ENCODE data around the gene ADAMTSL1.

The ADAMTSL1 gene

GRCh38 chr9:18688581-18689565, 214.9 kb downstream of the ADAMTSL1 start (continued):
- TF ChIP-seq ZNF18 (tag by site-specific recombination; IDR thresholded peaks at IDR 0.05) (no peak), KLF7 (tag by site-specific recombination; IDR thresholded peaks at IDR 0.05; ENCODE audit: borderline replicate concordance) (no peak), AEBP2 (tag by site-specific recombination; IDR thresholded peaks at IDR 0.05; ENCODE audit: borderline replicate concordance) (no peak), ZNF792 (tag by site-specific recombination; IDR thresholded peaks at IDR 0.05) (no peak)

- no peak overlapping the region for H3K27ac ChIP-seq (ENCODE audit: extremely low read depth, low read depth, low read length)
- H3K4me1 ChIP-seq (ENCODE audit: control insufficient read depth, insufficient read depth, low read length), result no peaks in the 10 kb centered on the region
- TF ChIP-seq ZNF561 (tag by site-specific recombination; IDR thresholded peaks at IDR 0.05; ENCODE audit: borderline replicate concordance) (no peak), ZNF510 (tag by site-specific recombination; IDR thresholded peaks at IDR 0.05; ENCODE audit: insufficient replicate concordance) (no peak), ZFP3 (tag by site-specific recombination; IDR thresholded peaks at IDR 0.05; ENCODE audit: low read depth) (no peak), ZNF629 (tag by site-specific recombination; IDR thresholded peaks at IDR 0.05) (no peak), ZNF37A (tag by site-specific recombination; IDR thresholded peaks at IDR 0.05) (no peak), PBX3 (CRISPR knock-in tag; IDR thresholded peaks at IDR 0.05) (no peak), SETDB1 (IDR thresholded peaks at IDR 0.05; ENCODE audit: insufficient read length, low read length) (no peak), ZNF184 (tag by site-specific recombination; IDR thresholded peaks at IDR 0.05) (no peak), ZNF548 (tag by site-specific recombination; IDR thresholded peaks at IDR 0.05) (no peak), TSHZ1 (tag by site-specific recombination; IDR thresholded peaks at IDR 0.05; ENCODE audit: borderline replicate concordance) (no peak)
- POLR2A ChIA-PET, result no interaction called here
- CTCF ChIA-PET, result no interaction called here
- H3K4me3 ChIP-seq (ENCODE audit: low read depth, low read length), result no peak overlapping the region
- no peaks in the 10 kb centered on the region for H3K36me3 ChIP-seq (ENCODE audit: control insufficient read depth in 2 of 2, insufficient read depth in 1 of 2, low read length in 2 of 2)
- no peaks in the 10 kb centered on the region for H3K9me3 ChIP-seq (ENCODE audit: control insufficient read depth, insufficient read depth, low read depth, low read length)
Measured at GRCh38 chr9:18689921-18690320, 216.0 kb downstream of the ADAMTSL1 start.

- H3K27ac ChIP-seq (ENCODE audit: extremely low read depth, low read depth, low read length), result no peak overlapping the region
- ChIA-PET CTCF (no interaction called here), POLR2A (no interaction called here)
- no peak overlapping the region for H3K4me3 ChIP-seq (ENCODE audit: low read depth, low read length)
- H3K9me3 ChIP-seq (ENCODE audit: control insufficient read depth, insufficient read depth, low read depth, low read length), result no peaks in the 10 kb centered on the region
- H3K4me1 ChIP-seq (ENCODE audit: control insufficient read depth, insufficient read depth, low read length), result no peaks in the 10 kb centered on the region
- no peaks in the 10 kb centered on the region for H3K36me3 ChIP-seq (ENCODE audit: control insufficient read depth in 2 of 2, insufficient read depth in 1 of 2, low read length in 2 of 2)
- TF ChIP-seq BCL6B (tag by site-specific recombination; IDR thresholded peaks at IDR 0.05) (no peak), ZNF580 (tag by site-specific recombination; IDR thresholded peaks at IDR 0.05) (no peak), ZBTB8A (tag by site-specific recombination; IDR thresholded peaks at IDR 0.05) (no peak), ZNF37A (tag by site-specific recombination; IDR thresholded peaks at IDR 0.05) (no peak), MEIS1 (CRISPR knock-in tag; IDR thresholded peaks at IDR 0.05; ENCODE audit: borderline replicate concordance) (no peak), ZNF792 (tag by site-specific recombination; IDR thresholded peaks at IDR 0.05) (no peak), ZNF513 (tag by site-specific recombination; IDR thresholded peaks at IDR 0.05) (no peak), ZNF248 (tag by site-specific recombination; IDR thresholded peaks at IDR 0.05) (no peak)
Measured at GRCh38 chr9:18692268-18692667, 218.3 kb downstream of the ADAMTSL1 start.
